Measurements from ENCODE around the gene LGI1. TPM values are rescaled to one million over a fixed set of nuclear protein-coding genes. Genes with fewer than 3 reads are reported as not detected.
"Not testable (repeated sequence)": the region's sequence is repeated elsewhere in the genome, so short reads cannot be mapped to it uniquely, and the experiment has no call there.

Gene LGI1
- total and polyA plus RNA-seq, 12 donors: 0.03 to 0.68 (median 0.42) TPM; not detected in 6

DNA sequence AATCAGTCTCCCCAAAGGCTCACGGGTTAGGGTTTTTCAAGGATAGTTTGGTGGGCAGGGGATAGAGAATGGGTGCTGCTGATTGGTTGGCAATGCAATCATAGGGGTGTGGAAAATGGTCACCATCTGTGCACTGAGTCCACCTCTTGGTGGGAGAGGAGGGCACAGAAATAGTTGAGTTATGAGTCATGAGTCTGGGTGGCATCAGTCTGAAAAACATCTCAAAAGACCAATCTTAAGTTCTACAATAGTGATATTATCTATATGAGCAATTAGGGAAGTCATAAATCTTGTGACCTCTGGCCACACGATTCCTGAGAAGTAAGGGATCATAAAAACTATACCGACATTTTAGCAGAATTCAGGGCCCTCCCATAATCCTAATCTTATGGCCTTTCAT, 62.7 kb downstream of the LGI1 start:
- Histone ChIP-seq H3K27ac (no peak overlapping the region), H3K36me3 (no peaks in the 10 kb centered on the region), H3K27me3 (peaks cover 0 to 47% (median 13%) of the 10 kb centered on the region in 7 donors), H3K4me3 (no peak overlapping the region), H3K4me1 (peaks cover 0 to 10% (median 4%) of the 10 kb centered on the region in 9 donors), H3K9me3 (peaks cover 0 to 7% (median 0%) of the 10 kb centered on the region in 11 donors)
- no peak for DNase-seq
- TF ChIP-seq, protein P1, sequence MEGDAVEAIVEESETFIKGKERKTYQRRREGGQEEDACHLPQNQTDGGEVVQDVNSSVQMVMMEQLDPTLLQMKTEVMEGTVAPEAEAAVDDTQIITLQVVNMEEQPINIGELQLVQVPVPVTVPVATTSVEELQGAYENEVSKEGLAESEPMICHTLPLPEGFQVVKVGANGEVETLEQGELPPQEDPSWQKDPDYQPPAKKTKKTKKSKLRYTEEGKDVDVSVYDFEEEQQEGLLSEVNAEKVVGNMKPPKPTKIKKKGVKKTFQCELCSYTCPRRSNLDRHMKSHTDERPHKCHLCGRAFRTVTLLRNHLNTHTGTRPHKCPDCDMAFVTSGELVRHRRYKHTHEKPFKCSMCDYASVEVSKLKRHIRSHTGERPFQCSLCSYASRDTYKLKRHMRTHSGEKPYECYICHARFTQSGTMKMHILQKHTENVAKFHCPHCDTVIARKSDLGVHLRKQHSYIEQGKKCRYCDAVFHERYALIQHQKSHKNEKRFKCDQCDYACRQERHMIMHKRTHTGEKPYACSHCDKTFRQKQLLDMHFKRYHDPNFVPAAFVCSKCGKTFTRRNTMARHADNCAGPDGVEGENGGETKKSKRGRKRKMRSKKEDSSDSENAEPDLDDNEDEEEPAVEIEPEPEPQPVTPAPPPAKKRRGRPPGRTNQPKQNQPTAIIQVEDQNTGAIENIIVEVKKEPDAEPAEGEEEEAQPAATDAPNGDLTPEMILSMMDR (IDR thresholded peaks at IDR 0.05): no peak
- WGBS, 2 donors: 64 to 75% methylated on average over 3 of the region's 3 CpGs
- no peak for ATAC-seq
- intact Hi-C loops (cut with DNase I): no loop called here

DNA sequence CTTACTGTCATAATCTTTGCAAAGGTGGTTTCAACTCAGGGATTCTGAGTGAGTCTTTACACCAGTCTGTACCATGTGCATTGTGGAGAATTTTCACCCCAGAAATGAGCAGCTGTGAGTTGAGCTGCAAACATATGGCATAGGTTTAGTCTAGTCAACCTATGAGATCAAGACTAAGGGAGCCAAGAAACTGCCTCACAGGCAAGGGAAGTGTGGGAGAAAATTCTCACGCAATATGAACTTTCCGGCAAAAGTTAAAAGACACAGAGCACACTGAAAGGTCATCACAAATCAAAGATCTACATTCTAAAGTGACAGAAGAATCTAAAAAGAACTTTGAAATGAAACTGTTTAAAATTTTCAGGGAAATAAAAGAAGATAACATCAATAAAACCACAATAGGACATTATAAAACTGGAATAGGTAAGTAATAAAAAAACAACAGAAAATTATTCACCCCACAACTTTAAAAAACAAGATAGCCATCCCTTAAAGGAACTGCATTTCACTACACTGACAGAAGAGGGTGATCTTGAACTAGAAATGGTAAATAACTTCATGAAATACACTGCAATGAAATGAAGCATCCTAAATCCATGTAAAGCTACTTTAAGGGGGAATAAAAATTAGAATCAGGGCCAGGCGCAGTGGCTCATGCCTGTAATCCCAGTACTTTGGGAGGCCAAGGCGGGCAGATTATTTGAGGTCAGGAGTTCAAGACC, 63.5 kb downstream of the LGI1 start:
- peaks cover 0 to 44% (median 13%) of the 10 kb centered on the region in 7 donors for H3K27me3 ChIP-seq
- no peak for DNase-seq
- no peak for ATAC-seq
- TF ChIP-seq, protein P1 (IDR thresholded peaks at IDR 0.05): peak in 6 of 9 donors; percentile 30 to 47 (median 38)
- peaks cover 0 to 4% (median under 1%) of the 10 kb centered on the region in 9 donors for H3K4me1 ChIP-seq
- no peaks in the 10 kb centered on the region for H3K36me3 ChIP-seq
- H3K27ac ChIP-seq: no peak overlapping the region
- intact Hi-C loops (cut with DNase I): no loop called here
- 71 to 79% methylated on average over 4 of the region's 4 CpGs for WGBS, 2 donors
- H3K4me3 ChIP-seq: no peak overlapping the region
- H3K9me3 ChIP-seq: peaks cover 0 to 7% (median 0%) of the 10 kb centered on the region in 11 donors

DNA sequence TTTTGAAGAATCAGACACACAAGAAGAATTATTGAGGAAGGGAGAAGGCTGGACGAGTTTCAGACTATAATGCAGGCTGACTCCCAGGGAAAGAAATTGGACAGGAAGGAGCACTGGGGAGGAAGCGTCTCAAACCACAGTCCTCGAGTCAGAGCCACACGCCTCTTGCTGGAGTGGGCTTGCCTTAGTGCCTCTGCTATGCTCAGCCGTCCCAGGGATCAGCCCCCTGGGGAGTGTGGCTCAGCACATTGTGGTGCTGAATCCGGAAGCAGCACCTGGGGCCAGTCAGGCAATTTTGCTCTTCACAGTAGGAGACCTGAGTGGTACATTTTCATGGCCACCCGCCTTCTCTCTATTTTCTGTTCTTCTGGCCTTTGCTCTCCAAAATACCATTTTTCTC, 68.6 kb downstream of the LGI1 start:
- Histone ChIP-seq H3K36me3 (no peaks in the 10 kb centered on the region), H3K27me3 (peaks cover 0 to 3% (median 0%) of the 10 kb centered on the region in 7 donors), H3K27ac (no peak overlapping the region), H3K4me1 (no peaks in the 10 kb centered on the region), H3K9me3 (no peaks in the 10 kb centered on the region), H3K4me3 (no peak overlapping the region)
- ATAC-seq (no peak), DNase-seq (no peak)
- 23 to 27% methylated on average over 7 of the region's 7 CpGs for WGBS, 2 donors
- TF ChIP-seq, protein P1 (IDR thresholded peaks at IDR 0.05): no peak
- intact Hi-C loops (cut with DNase I): no loop called here

DNA sequence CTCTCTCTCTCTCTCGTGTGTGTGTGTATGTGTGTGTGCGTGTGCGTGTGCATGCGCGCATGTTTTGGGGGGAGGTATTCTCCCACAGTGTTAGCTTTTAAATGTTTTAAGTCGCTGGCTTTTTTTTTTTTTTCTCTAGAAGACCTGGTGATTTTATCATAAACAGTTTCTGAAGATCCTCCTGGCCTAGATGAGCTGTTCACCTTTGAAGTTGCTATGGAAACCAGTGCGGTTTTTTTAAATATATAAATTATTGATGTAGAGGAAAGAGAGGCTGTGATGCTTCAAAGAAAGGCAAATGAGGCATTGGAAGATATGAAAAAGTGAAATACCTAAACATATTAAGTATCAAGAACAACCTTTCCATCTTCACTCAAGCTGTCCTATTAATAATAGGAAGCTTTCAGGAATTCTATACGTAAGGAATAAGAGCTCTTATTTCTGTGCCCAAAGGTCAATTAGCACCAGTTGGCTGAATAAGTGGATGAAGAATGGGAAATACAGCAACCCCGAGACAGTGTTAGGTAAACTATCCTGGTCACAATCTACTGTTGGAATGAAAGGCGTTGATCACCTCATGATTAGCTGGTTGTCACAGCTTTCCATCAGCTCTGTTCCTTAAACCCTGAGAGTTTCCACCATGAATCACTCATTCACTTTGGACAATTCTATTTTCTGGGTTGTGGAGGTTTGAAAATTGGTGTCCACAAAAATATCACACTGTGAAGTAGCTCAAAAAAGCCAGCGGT, 69.5 kb downstream of the LGI1 start:
- no peaks in the 10 kb centered on the region for H3K36me3 ChIP-seq
- TF ChIP-seq, protein P1 (IDR thresholded peaks at IDR 0.05): no peak
- ATAC-seq: no peak
- H3K4me1 ChIP-seq: no peaks in the 10 kb centered on the region
- no peaks in the 10 kb centered on the region for H3K9me3 ChIP-seq
- no peak overlapping the region for H3K27ac ChIP-seq
- no peak for DNase-seq
- WGBS, 2 donors: 80 to 90% methylated on average over 11 of the region's 11 CpGs
- H3K27me3 ChIP-seq: no peaks in the 10 kb centered on the region
- intact Hi-C loops (cut with DNase I): no loop called here
- H3K4me3 ChIP-seq: no peak overlapping the region

DNA sequence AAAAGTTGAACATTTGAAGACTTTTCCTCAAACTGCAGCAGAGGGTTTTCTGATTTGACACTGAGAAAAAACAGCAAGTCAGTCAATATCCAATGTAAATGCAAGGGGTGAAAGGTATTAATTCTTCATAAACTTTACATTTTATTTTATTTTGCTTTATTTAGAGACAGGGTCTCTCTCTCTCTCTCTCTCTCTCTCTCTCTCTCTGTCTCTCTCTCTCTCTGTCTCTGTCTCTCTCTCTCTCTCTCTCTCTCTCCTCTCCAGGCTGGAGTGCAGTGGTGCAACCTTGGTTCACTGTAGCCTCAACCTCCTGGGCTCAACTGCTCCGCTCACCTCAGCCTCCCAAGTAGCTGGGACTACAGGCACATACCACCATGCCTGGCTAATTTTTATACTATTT, 73.3 kb downstream of the LGI1 start:
- peaks cover 0 to 15% (median 4%) of the 10 kb centered on the region in 11 donors for H3K9me3 ChIP-seq
- H3K27ac ChIP-seq; ATAC-seq; DNase-seq; H3K27me3 ChIP-seq; H3K4me1 ChIP-seq; intact Hi-C loops (cut with DNase I); H3K4me3 ChIP-seq; H3K36me3 ChIP-seq: not testable (repeated sequence)
- 96 to 100% methylated on average over 1 of the region's 1 CpG for WGBS, 2 donors
